Astrocyte (in vitro differentiated cells and primary cell): ENCODE measurements around the gene AGXT. TPM values are rescaled to one million over a fixed set of nuclear protein-coding genes. Genes with fewer than 3 reads are reported as not detected.

ENCODE experiments used
- DNase-seq: peaks from one replicate; pipeline ENCODE4 v3.0.0-alpha.2; 2010; ENCODE audit warnings: low read depth
- FAIRE-seq: peaks from 2 replicates; lab custom pipeline; 2011; peaks lifted over from hg19 to GRCh38; lab: Jason Lieb, UNC
- H2AFZ ChIP-seq: 2 replicates; pipeline ENCODE4 v1.6.0; 2012; ENCODE audit warnings: low read depth, low read length, inconsistent platforms
- H3K27ac ChIP-seq: 2 replicates; pipeline ENCODE4 v1.5.1; 2011; ENCODE audit warnings: low read depth, low read length, inconsistent platforms
- H3K27me3 ChIP-seq: 2 replicates; pipeline ENCODE4 v1.6.0; 2011; ENCODE audit warnings: low read length, inconsistent platforms; ENCODE audit not compliant: insufficient read depth
- H3K36me3 ChIP-seq: 2 replicates; pipeline ENCODE4 v1.5.1; 2011; ENCODE audit warnings: low read length, inconsistent platforms; ENCODE audit not compliant: insufficient read depth
- H3K4me1 ChIP-seq: 2 replicates; pipeline ENCODE4 v1.5.1; 2011; ENCODE audit warnings: low read length, inconsistent platforms; ENCODE audit not compliant: insufficient read depth
- H3K4me2 ChIP-seq: 2 replicates; pipeline ENCODE4 v1.6.0; 2012; ENCODE audit warnings: low read length, inconsistent platforms
- H3K4me3 ChIP-seq: 2 replicates; pipeline ENCODE4 v1.5.1; 2011; ENCODE audit warnings: low read depth, mild to moderate bottlenecking, low read length, inconsistent platforms; ENCODE audit not compliant: insufficient read depth
- H3K79me2 ChIP-seq: 2 replicates; pipeline ENCODE4 v1.6.0; 2012; ENCODE audit warnings: mild to moderate bottlenecking, low read length, inconsistent platforms; ENCODE audit not compliant: insufficient read depth
- H3K9ac ChIP-seq: 2 replicates; pipeline ENCODE4 v1.6.0; 2012; ENCODE audit warnings: mild to moderate bottlenecking, low read length, inconsistent platforms
- H3K9me3 ChIP-seq: 2 replicates; pipeline ENCODE4 v1.5.1; 2012; ENCODE audit warnings: low read depth, mild to moderate bottlenecking, low read length, inconsistent platforms; ENCODE audit not compliant: insufficient read depth
- H4K20me1 ChIP-seq: 2 replicates; pipeline ENCODE4 v1.6.0; 2012; ENCODE audit warnings: low read length, inconsistent platforms; ENCODE audit not compliant: insufficient read depth
- H3K27ac Mint-ChIP-seq: one replicate; pipeline ENCODE4 v1.8.0; 2021; ENCODE audit warnings: mild to moderate bottlenecking, mixed read lengths; ENCODE audit not compliant: unreplicated experiment
- H3K27me3 Mint-ChIP-seq: one replicate; pipeline ENCODE4 v1.8.0; 2021; ENCODE audit warnings: low read depth, mixed read lengths; ENCODE audit not compliant: unreplicated experiment
- H3K36me3 Mint-ChIP-seq: one replicate; pipeline ENCODE4 v1.8.0; 2021; ENCODE audit warnings: low read depth, mixed read lengths; ENCODE audit not compliant: unreplicated experiment
- H3K4me1 Mint-ChIP-seq: one replicate; pipeline ENCODE4 v1.8.0; 2021; ENCODE audit warnings: low read depth, mixed read lengths; ENCODE audit not compliant: unreplicated experiment
- H3K4me3 Mint-ChIP-seq: one replicate; pipeline ENCODE4 v1.8.0; 2021; ENCODE audit warnings: mild to moderate bottlenecking, moderate library complexity, mixed read lengths; ENCODE audit not compliant: unreplicated experiment
- H3K9me3 Mint-ChIP-seq: one replicate; pipeline ENCODE4 v1.8.0; 2021; ENCODE audit warnings: mild to moderate bottlenecking, mixed read lengths; ENCODE audit not compliant: unreplicated experiment
- EZH2 ChIP-seq: IDR thresholded peaks from 2 replicates; pipeline ENCODE4 v1.6.1; 2012; ENCODE audit warnings: mild to moderate bottlenecking, low read length, inconsistent platforms; ENCODE audit not compliant: insufficient read depth
- total RNA-seq: library from RNA; stranded (reverse); gene quantifications from 2 replicates; pipeline ENCODE4 v1.2.1, GENCODE V29; 2021
- TF ChIP-seq, protein P1 (sequence below): IDR thresholded peaks from 2 replicates; pipeline ENCODE4 v1.5.1; 2011; ENCODE audit warnings: low read depth, mild to moderate bottlenecking, inconsistent platforms, low read length, moderate library complexity; ENCODE audit not compliant: insufficient read depth

AGXT gene
- total RNA-seq, 1 donor from 2014 or later, result not detected

DNA sequence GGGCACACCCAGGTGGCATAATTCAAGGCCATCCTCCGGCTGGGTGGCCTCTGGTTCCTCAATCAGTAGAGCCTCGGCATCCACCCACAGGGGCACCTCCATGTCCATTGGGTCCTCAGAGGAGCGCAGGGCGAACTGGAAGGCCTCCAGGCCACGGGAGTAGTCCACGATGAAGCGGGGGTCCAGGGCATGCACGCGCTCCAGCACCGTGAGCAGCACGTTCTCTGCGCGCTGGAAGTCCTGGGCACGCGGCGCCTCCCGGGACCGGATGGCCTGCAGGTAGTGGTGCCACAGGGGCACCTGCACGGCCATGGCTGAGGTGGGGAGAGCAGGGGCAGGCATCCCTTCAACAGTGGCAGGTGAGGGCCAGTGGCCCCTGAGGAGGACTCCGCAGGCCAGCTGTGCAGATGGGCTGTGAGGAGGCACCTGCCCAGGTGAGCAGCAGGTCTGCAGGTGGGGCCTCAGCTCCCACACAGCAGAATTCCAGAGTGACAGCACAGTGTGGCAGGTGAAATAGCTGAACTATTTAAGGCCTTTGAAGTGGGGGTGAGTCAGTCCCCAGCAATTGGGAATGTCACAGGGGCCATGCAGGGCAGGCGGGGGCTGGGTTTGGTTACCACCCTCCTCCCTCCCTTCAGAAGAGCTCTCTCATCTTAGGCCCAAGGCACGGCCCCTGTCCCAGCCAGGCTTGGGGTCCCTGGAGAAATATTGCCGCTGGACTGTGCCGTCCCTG, 27.2 kb downstream of the AGXT start, which contains the start of gene MAB21L4:
TSS of gene MAB21L4 (minus strand) at position 501 of the 733 bp plus-strand sequence. CDS start at position 342, 159 bp downstream.
- no peaks in the 10 kb centered on the region for H3K9me3 ChIP-seq
- no peaks in the 10 kb centered on the region for H4K20me1 ChIP-seq
- H3K27me3 Mint-ChIP-seq, result peaks cover 23% of the 10 kb centered on the region
- peaks cover 3% of the 10 kb centered on the region for H3K4me1 ChIP-seq
- H3K27me3 ChIP-seq, result no peaks in the 10 kb centered on the region
- no peak within 1 kb of the TSS for H3K4me3 ChIP-seq
- H3K4me3 Mint-ChIP-seq, result no peak within 1 kb of the TSS
- no peak within 1 kb of the TSS for H3K9ac ChIP-seq
- H3K79me2 ChIP-seq, result no peaks in the 10 kb centered on the region
- H3K36me3 ChIP-seq, result no peaks in the 10 kb centered on the region
- H2AFZ ChIP-seq, result no peak within 1 kb of the TSS
- no peak for TF ChIP-seq EZH2
- TF ChIP-seq, protein P1, sequence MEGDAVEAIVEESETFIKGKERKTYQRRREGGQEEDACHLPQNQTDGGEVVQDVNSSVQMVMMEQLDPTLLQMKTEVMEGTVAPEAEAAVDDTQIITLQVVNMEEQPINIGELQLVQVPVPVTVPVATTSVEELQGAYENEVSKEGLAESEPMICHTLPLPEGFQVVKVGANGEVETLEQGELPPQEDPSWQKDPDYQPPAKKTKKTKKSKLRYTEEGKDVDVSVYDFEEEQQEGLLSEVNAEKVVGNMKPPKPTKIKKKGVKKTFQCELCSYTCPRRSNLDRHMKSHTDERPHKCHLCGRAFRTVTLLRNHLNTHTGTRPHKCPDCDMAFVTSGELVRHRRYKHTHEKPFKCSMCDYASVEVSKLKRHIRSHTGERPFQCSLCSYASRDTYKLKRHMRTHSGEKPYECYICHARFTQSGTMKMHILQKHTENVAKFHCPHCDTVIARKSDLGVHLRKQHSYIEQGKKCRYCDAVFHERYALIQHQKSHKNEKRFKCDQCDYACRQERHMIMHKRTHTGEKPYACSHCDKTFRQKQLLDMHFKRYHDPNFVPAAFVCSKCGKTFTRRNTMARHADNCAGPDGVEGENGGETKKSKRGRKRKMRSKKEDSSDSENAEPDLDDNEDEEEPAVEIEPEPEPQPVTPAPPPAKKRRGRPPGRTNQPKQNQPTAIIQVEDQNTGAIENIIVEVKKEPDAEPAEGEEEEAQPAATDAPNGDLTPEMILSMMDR, result no peak
- H3K27ac ChIP-seq, result no peak within 1 kb of the TSS
- H3K9me3 Mint-ChIP-seq, result no peaks in the 10 kb centered on the region
- DNase-seq (no peak), FAIRE-seq (no peak)
- H3K4me1 Mint-ChIP-seq, result peaks cover 2% of the 10 kb centered on the region
- H3K4me2 ChIP-seq, result no peak within 1 kb of the TSS
- H3K27ac Mint-ChIP-seq, result no peak within 1 kb of the TSS
- H3K36me3 Mint-ChIP-seq, result no peaks in the 10 kb centered on the region

DNA sequence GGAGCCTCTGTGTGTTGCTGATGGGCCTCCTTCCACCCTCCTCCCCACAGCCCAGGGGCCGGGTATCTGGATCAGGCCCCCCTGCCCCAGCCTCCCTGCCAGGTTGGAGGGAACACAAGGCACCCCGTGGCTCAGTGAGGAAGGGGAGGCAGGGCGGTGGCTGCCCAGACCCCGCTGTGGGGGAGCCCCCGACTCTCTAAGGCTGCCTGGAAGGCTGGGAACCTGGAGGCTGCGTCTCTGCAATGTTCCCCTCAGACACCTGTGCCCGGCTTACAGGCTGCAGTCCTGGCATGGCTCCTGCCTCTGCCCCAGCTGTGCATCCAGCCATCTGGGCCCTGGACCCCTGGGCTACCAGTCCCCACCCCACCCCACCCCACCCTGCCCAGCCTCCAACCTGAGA, 27.8 kb downstream of the AGXT start:
- no peak for DNase-seq
- H3K36me3 ChIP-seq, result no peaks in the 10 kb centered on the region
- H3K4me1 ChIP-seq, result peaks cover 3% of the 10 kb centered on the region
- no peak overlapping the region for H3K9ac ChIP-seq
- no peak overlapping the region for H3K27ac Mint-ChIP-seq
- H3K9me3 Mint-ChIP-seq, result no peaks in the 10 kb centered on the region
- no peak overlapping the region for H3K27ac ChIP-seq
- no peak overlapping the region for H3K4me3 Mint-ChIP-seq
- H3K4me2 ChIP-seq, result no peak overlapping the region
- no peak overlapping the region for H2AFZ ChIP-seq
- H3K4me1 Mint-ChIP-seq, result peaks cover 2% of the 10 kb centered on the region
- no peaks in the 10 kb centered on the region for H3K79me2 ChIP-seq
- peaks cover 2% of the 10 kb centered on the region for H3K9me3 ChIP-seq
- no peaks in the 10 kb centered on the region for H3K27me3 ChIP-seq
- H3K36me3 Mint-ChIP-seq, result no peaks in the 10 kb centered on the region
- H3K27me3 Mint-ChIP-seq, result peaks cover 23% of the 10 kb centered on the region
- H4K20me1 ChIP-seq, result no peaks in the 10 kb centered on the region
- TF ChIP-seq EZH2, result no peak
- TF ChIP-seq, protein P1, result no peak
- H3K4me3 ChIP-seq, result no peak overlapping the region
- FAIRE-seq, result no peak
